ENCODE measurements around the gene BBS2. TPM values are rescaled to one million over a fixed set of nuclear protein-coding genes. Genes with fewer than 3 reads are reported as not detected.

The BBS2 gene, protein sequence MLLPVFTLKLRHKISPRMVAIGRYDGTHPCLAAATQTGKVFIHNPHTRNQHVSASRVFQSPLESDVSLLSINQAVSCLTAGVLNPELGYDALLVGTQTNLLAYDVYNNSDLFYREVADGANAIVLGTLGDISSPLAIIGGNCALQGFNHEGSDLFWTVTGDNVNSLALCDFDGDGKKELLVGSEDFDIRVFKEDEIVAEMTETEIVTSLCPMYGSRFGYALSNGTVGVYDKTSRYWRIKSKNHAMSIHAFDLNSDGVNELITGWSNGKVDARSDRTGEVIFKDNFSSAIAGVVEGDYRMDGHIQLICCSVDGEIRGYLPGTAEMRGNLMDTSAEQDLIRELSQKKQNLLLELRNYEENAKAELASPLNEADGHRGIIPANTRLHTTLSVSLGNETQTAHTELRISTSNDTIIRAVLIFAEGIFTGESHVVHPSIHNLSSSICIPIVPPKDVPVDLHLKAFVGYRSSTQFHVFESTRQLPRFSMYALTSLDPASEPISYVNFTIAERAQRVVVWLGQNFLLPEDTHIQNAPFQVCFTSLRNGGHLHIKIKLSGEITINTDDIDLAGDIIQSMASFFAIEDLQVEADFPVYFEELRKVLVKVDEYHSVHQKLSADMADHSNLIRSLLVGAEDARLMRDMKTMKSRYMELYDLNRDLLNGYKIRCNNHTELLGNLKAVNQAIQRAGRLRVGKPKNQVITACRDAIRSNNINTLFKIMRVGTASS
- total RNA-seq = 36.7 TPM

DNA sequence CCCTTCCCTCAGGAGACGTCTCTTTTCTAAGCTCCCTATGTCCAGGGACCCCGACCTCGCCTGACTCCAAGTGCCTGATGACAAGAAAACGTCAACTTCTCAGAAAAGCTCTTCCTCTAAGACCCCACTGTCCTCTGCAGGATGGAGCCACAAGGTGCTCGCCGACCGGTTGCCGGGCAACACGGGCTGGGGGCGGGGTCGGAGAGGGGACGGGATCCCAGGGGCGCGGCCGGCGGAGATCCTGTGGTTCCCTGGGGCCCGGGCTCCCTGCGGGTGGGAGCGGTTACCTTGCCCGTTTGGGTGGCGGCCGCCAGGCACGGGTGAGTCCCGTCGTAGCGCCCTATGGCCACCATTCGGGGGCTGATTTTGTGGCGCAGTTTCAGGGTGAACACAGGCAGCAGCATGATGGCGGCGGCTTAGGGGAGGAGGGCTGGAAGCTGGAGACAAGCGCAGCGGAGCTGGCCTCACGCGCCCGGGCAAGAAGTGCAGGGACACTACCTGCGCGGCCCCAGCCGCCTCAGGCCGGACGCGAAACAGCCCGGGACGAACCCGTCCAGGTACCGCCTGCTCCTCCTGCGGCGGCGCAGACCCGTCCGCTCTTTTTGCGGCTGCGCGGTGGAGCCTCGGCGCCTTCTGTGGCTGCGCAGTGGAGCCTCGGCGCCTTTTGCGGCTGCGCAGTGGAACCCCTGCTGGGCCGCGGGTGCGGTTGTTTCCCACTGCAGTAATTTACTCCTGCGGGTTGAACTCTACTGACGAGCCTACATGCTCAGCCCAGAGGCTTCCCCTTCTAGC is at the start of gene BBS2:
TSS of gene BBS2 (minus strand) at position 566 of the 792 bp plus-strand sequence. CDS start at position 404, 162 bp downstream.
- no peaks in the 10 kb centered on the region for H3K27me3 ChIP-seq (ENCODE audit: insufficient read depth, low read length)
- peaks cover 24% of the 10 kb centered on the region for H3K4me1 ChIP-seq (ENCODE audit: insufficient read depth, low read length)
- peak within 1 kb of the TSS; percentile 95 for H3K4me3 ChIP-seq (ENCODE audit: low read length)
- no peaks in the 10 kb centered on the region for H3K9me3 ChIP-seq (ENCODE audit: low read depth, low read length)

DNA sequence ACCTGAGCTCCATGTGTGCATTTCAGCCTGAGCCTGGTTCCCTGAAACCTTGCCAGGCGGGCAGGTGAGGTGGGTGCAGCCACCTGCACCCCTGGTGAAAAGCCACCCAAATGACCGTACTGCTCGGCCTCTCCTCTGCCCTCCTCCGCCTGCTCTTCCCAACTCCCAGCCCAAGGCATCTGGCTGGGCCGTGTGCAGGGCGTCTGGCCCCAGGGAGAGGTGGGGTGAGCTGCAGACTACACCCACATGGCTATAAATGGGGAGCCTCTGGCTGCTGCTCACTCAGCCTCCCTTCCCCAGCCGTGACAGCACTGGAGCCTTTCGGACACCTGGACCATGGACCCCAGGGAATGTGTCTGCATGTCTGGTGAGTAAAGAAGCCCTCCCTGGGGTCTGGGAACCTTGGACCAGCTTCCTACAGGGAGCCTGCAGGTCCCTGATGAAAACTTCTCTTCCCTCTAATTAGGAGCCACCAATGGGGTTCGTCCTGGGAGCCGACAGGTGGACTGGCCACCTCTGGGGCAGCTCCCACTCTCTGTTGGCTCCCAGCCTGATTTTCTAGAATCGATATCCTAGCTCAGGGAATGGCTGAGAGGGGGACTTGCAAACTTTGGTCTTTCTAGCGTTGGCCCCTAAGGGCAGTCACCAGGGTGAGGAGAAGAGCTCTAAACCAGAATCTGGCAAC is 45.1 kb upstream of the BBS2 start, which contains the start of gene MT4:
TSS of gene MT4 (plus strand) at position 281 of the 685 bp plus-strand sequence. CDS start at position 337, 56 bp downstream.
- no peak within 1 kb of the TSS for H3K4me3 ChIP-seq (ENCODE audit: low read length)
- no peaks in the 10 kb centered on the region for H3K9me3 ChIP-seq (ENCODE audit: low read depth, low read length)
- H3K4me1 ChIP-seq (ENCODE audit: insufficient read depth, low read length) = no peaks in the 10 kb centered on the region
- no peaks in the 10 kb centered on the region for H3K27me3 ChIP-seq (ENCODE audit: insufficient read depth, low read length)

DNA sequence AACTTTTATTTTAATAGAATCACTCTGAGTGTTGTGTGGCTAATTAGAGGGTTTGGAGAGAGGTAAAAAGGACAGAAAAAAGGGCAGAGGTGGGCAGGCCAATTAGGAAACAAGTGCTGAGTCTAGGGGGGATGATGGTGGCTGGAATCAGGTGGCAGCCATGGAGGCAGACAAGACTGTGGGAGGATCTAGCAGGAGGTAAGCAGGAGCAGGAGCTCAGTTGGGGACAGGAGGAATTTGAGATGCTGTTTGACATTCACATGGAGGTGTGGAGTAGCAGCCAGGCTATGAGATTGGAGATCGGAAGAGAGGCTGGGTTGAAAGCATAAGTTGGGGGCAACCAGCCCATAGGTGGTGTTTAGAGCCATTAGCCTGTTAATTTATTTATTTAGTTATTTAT is 41.3 kb upstream of the BBS2 start:
- no peaks in the 10 kb centered on the region for H3K9me3 ChIP-seq (ENCODE audit: low read depth, low read length)
- no peaks in the 10 kb centered on the region for H3K27me3 ChIP-seq (ENCODE audit: insufficient read depth, low read length)
- no peak overlapping the region for H3K4me3 ChIP-seq (ENCODE audit: low read length)
- H3K4me1 ChIP-seq (ENCODE audit: insufficient read depth, low read length) = no peaks in the 10 kb centered on the region

DNA sequence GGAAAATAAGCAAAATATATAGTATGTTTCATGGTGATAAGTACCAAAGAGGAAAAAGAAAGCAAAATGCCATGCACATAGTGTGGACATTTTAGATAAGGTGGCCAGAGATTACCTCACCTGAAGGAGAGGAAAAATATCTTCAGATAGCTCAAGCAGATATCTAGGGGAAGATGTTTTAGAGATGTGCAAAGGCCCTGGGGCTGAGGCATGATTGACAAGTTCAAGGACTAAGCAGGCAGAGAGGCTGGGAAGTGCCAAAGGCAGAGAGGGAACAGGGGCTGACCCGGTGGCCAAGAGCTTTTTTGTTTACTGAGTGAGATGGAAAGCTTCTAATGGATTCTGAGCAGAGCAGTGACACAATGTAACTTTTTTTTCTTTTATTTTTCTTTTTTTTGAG is 40.6 kb upstream of the BBS2 start:
- no peaks in the 10 kb centered on the region for H3K4me1 ChIP-seq (ENCODE audit: insufficient read depth, low read length)
- no peak overlapping the region for H3K4me3 ChIP-seq (ENCODE audit: low read length)

DNA sequence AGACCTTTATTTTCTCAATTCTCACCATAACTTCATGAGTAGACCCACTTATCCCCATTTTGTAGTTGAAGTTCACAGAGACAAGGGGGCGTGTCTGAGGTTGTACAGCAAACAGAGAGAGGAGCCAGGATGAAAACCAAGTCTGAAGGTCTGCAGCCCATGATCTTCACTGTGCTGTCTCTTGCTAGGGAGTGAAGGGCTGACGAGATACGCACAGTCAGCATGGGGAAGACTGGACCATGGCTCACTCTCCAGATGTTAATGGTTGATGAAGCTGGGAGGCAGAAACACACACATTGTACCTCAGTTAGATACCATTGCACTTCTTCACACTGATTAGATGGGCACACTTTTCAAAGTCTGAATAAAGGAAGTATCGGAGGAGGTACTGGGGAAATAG is 39.3 kb upstream of the BBS2 start:
- Histone ChIP-seq H3K27me3 (ENCODE audit: insufficient read depth, low read length) (no peaks in the 10 kb centered on the region), H3K9me3 (ENCODE audit: low read depth, low read length) (no peaks in the 10 kb centered on the region), H3K4me1 (ENCODE audit: insufficient read depth, low read length) (no peaks in the 10 kb centered on the region), H3K4me3 (ENCODE audit: low read length) (no peak overlapping the region)

More for the DNA sequence above, 40.6 kb upstream of the BBS2 start:
- H3K9me3 ChIP-seq (ENCODE audit: low read depth, low read length) = no peaks in the 10 kb centered on the region
- no peaks in the 10 kb centered on the region for H3K27me3 ChIP-seq (ENCODE audit: insufficient read depth, low read length)

DNA sequence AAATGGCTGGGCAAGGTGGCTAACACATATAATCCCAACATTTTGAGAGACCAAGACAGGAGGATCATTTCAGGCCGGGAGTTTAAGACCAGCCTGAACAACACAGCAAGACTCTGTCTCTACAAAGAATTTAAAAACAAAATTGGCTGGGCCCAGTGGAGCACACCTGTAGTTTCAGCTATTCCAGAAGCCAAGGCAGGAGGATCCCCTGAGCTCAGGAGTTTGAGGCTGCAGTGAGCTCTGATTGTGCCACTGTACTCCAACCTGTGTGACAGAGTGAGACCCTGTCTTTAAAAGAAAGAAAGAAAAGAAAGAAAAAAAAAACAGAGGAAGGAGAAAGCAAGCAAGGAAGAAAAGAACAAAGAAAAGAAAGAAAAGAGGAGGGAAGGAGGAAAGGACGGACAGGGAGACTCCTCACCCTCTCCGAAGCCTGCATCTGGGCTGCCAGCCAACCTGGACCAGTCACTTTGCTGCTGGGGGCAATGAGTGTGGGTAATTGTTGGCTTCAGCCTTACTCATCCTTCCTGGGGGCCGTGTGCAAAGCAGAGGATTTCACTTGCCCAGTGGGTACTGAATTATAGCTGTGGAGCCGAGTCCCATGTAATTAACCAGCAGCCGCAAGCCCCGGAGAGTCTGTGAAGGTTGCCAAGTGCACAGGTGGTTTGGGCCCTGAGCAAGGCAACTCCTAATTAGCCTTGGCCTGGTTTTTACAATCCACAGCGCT is 38.4 kb upstream of the BBS2 start:
- no peaks in the 10 kb centered on the region for H3K27me3 ChIP-seq (ENCODE audit: insufficient read depth, low read length)
- no peaks in the 10 kb centered on the region for H3K9me3 ChIP-seq (ENCODE audit: low read depth, low read length)
- no peaks in the 10 kb centered on the region for H3K4me1 ChIP-seq (ENCODE audit: insufficient read depth, low read length)
- H3K4me3 ChIP-seq (ENCODE audit: low read length) = no peak overlapping the region

DNA sequence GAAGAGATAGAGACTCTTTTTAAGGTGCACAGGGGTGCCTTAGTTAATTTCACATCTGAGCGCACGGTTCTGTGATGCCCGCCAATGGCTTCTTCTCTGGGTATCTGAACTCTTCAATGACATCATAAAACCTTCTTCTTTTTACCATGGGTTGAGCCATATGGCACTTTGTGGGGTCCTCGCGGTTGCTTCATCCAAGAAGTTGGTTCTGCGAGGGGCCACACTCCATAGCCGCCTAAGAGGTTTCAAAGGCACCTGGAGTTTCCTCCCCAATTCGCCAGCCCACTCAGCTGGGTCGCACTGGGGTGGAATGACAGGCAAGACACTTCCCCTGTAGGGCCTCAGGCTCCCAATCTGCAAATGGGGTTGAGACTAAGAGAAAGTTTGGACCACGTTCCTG is 34.6 kb upstream of the BBS2 start:
- no peaks in the 10 kb centered on the region for H3K9me3 ChIP-seq (ENCODE audit: low read depth, low read length)
- H3K27me3 ChIP-seq (ENCODE audit: insufficient read depth, low read length) = no peaks in the 10 kb centered on the region
- H3K4me1 ChIP-seq (ENCODE audit: insufficient read depth, low read length) = no peaks in the 10 kb centered on the region
- H3K4me3 ChIP-seq (ENCODE audit: low read length) = no peak overlapping the region

DNA sequence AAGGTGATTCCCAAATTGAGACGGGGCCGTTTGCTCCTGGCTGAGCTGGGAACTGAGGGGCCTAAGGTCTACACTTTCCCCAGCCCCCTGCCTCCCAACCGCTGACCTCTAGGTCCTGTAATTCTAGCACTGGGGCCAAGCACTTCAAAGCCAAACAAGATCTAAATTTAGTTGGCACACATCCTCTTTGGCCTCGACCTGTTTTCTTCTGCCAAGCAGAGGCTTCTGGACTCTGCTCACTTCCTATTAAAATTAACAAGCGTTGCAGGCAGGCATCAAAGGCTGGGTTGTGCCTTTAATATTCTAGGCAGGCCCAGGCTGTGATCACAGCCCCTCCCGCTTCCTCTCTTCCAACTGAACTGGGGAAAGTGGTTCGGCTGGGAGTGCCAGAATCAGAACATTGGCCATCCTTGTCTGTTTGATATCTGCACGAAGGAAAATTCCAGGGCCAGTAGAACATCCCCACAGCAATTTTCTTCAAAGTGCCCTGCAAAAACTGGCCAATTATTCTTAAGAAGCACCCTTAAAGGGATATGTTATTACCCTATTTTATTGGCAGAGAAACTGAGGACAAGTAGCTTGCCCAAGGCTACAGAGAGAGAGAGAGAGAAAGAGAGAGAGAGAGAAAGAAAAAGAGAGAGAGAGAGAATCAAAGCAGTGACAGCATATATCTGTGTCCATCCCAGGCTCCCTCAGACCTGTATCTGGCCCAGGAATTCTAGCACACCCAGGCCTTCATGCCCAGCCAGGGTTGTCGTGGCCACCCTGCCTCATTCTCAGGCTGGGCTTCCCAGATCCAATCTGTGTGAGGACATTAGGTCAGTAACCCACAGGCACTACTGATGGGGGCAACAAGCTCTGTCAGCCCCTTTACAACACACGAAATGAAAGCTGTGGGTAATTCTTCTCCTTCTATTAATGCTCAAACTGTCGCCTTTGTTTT is 32.2 kb upstream of the BBS2 start:
- Histone ChIP-seq H3K9me3 (ENCODE audit: low read depth, low read length) (no peaks in the 10 kb centered on the region), H3K27me3 (ENCODE audit: insufficient read depth, low read length) (no peaks in the 10 kb centered on the region), H3K4me1 (ENCODE audit: insufficient read depth, low read length) (peaks cover 13% of the 10 kb centered on the region), H3K4me3 (ENCODE audit: low read length) (no peak overlapping the region)

DNA sequence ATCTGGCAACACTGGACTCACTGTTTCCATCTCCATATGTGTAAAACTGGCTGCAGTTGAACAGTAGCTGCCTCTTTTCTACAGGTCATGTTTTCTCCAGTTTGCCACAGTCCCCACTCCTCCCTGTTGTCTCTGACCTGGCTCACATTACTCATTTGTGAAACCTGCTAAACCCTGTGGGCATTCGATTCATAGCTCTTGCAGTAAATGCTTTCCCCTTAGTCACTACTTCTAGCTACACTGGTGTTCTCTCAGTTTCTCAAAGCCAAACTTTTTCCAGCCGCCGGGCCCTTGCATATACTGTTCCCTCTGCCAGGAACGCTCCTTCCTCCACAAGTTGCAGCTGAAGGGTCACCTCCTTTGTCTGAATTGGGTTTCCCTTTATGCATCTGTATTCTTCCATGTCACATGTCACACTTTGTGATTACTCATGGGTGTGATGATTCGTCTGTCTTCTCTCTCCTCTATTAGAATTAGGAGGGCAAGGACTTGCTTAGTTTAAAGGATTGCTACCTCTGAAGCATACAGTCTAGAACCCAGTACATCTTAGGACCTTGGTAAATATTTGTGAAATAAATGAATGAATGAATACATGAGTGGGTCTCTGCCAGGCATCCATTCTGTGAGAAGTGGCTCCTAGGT is 30.0 kb upstream of the BBS2 start:
- Histone ChIP-seq H3K4me3 (ENCODE audit: low read length) (no peak overlapping the region), H3K4me1 (ENCODE audit: insufficient read depth, low read length) (peaks cover 14% of the 10 kb centered on the region), H3K27me3 (ENCODE audit: insufficient read depth, low read length) (no peaks in the 10 kb centered on the region), H3K9me3 (ENCODE audit: low read depth, low read length) (no peaks in the 10 kb centered on the region)

DNA sequence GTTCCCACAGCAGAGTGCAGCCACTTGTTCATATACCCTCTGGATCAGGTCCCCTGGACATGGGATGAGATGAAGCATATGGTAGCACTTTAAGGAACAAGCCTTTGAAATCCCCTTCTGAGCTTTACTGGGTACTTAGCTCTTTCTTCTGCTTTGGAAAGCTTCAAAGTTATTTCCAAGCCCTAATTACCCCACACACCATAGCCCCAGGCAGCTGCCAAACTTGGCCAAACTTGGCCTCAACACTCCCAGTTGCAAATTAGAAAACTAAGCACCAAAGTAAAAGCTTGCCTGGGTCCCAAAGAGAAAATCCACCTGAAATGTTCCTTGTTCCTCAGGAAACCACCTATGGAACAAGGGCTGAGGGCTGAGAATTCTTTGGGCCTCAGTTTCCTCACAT is 29.3 kb upstream of the BBS2 start:
- no peak overlapping the region for H3K4me3 ChIP-seq (ENCODE audit: low read length)
- peaks cover 14% of the 10 kb centered on the region for H3K4me1 ChIP-seq (ENCODE audit: insufficient read depth, low read length)
- H3K27me3 ChIP-seq (ENCODE audit: insufficient read depth, low read length) = no peaks in the 10 kb centered on the region
- no peaks in the 10 kb centered on the region for H3K9me3 ChIP-seq (ENCODE audit: low read depth, low read length)

DNA sequence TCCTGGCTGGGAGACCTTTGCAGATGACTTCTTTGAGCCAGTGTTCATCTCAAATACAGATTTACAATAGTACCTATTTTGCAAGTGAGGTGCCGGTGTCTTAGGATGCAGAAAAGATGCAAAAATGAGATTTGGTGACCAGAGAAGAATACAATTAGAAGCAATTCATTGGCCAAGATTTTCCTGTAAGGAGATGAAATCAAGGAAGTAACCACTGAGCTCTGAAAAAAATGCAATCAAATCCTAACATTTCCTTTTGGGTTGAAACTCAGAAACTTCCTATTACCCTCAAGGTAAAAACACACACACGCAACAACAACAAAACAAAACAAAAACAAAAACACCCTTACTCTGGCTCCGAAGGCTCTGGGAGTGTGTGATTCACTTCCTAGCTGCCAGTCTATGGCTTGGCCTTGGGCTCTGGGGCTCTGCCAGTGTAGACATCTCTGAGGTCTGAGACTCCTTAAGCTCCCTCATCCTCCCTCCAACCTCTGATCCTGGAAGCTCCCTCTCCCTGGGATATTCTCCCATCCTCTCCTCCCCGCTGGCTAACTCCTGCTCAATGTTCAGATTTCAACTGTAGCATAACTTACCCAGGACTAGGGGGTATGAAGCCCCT is 28.2 kb upstream of the BBS2 start:
- Histone ChIP-seq H3K27me3 (ENCODE audit: insufficient read depth, low read length) (no peaks in the 10 kb centered on the region), H3K4me3 (ENCODE audit: low read length) (no peak overlapping the region), H3K4me1 (ENCODE audit: insufficient read depth, low read length) (peaks cover 14% of the 10 kb centered on the region), H3K9me3 (ENCODE audit: low read depth, low read length) (no peaks in the 10 kb centered on the region)

DNA sequence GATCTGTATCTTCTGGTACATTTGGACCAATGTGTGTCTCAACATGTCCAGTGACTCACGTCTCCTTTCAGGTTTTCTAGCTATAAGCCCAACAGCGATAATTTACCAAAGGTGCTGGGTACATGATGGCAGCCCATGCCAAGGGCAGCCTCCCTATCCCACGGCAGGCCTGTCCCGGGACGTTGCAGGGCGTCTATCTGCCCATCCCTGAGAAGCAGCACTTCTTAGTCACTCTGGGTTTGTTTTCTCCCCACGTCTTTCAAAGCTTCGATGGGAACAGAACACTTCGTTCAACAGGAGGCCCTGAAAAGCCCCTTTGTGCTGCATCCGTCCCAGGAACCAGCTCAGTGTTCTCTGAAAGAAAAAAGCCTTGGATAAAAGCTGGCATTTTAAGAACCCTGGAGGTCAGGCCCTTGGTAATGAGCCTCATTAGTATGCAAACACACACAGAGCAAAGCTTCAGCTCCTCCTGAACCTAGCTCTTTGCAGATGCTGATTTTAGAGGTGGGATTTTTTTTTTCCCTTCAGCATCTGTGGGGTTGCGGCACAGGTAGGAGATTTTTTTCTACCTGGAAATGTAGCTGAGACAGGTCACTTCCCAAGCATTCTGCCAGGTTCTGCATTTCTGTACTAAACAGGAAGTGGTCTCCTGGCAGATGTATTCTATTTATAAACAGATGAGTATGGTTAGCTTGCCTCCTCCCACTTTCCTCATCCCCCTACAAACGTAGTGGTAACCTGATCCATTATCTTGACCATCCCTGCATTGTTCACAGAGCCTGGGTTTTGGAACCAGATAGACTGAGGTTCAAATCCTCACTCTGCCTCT is 27.5 kb upstream of the BBS2 start:
- no peaks in the 10 kb centered on the region for H3K27me3 ChIP-seq (ENCODE audit: insufficient read depth, low read length)
- no peaks in the 10 kb centered on the region for H3K9me3 ChIP-seq (ENCODE audit: low read depth, low read length)
- H3K4me1 ChIP-seq (ENCODE audit: insufficient read depth, low read length) = peaks cover 14% of the 10 kb centered on the region
- no peak overlapping the region for H3K4me3 ChIP-seq (ENCODE audit: low read length)

All from mononuclear cell (primary cell).